Activated CD4-positive, alpha-beta memory T cell treated with anti-CD3 and anti-CD28 coated beads for 36 hours (primary cell): ENCODE measurements around the gene GNG3. TPM values are rescaled to one million over a fixed set of nuclear protein-coding genes. Genes with fewer than 3 reads are reported as not detected.
A peak's percentile ranks its signal among the peaks of the same experiment; 100 is the strongest.
"Not testable (repeated sequence)": the region's sequence is repeated elsewhere in the genome, so short reads cannot be mapped to it uniquely, and the experiment has no call there.

Experiments
- CTCF ChIA-PET: fragments of 350-600 bp; sonication (Branson Sonifier 250); formaldehyde crosslinking; loops from one replicate; lab custom pipeline; 2021; ENCODE audit warnings: antibody characterized with exemption, inconsistent platforms; lab: Charles Lee
- POLR2A ChIA-PET: fragments of 350-600 bp; sonication (Branson Sonifier 250); formaldehyde crosslinking; loops from one replicate; lab custom pipeline; 2021; ENCODE audit warnings: antibody characterized with exemption; lab: Charles Lee
- DNase-seq: peaks from one replicate; pipeline ENCODE4 v3.0.0-alpha.2; 2020
- H3K27ac Mint-ChIP-seq: one replicate; pipeline ENCODE4 v1.8.0; 2021; ENCODE audit warnings: mixed read lengths
- H3K27me3 Mint-ChIP-seq: one replicate; pipeline ENCODE4 v1.8.0; 2021; ENCODE audit warnings: mixed read lengths
- H3K36me3 Mint-ChIP-seq: one replicate; pipeline ENCODE4 v1.8.0; 2021; ENCODE audit warnings: mixed read lengths
- H3K4me1 Mint-ChIP-seq: one replicate; pipeline ENCODE4 v1.8.0; 2021; ENCODE audit warnings: low read depth, mixed read lengths
- H3K4me3 Mint-ChIP-seq: one replicate; pipeline ENCODE4 v1.8.0; 2021; ENCODE audit warnings: mild to moderate bottlenecking, mixed read lengths
- H3K9me3 Mint-ChIP-seq: one replicate; pipeline ENCODE4 v1.8.0; 2021; ENCODE audit warnings: mixed read lengths
- intact Hi-C: fragments of 100-400 bp; cut with micrococcal nuclease; formaldehyde crosslinking; loops from one replicate; pipeline ENCODE4 v1.15.1; 2023
- total RNA-seq, 2 experiments: library from RNA; stranded (reverse); gene quantifications; one replicate each; pipeline ENCODE4 v1.2.3, GENCODE V29; 2021

The GNG3 gene
- total RNA-seq, 2 experiments from 2014 or later: not detected

- no peaks in the 10 kb centered on the region for H3K9me3 Mint-ChIP-seq
- no peak overlapping the region for H3K4me3 Mint-ChIP-seq
- ChIA-PET CTCF (no interaction called here), POLR2A (no interaction called here)
- H3K27me3 Mint-ChIP-seq: peaks cover 8% of the 10 kb centered on the region
- peaks cover 15% of the 10 kb centered on the region for H3K36me3 Mint-ChIP-seq
- intact Hi-C loops: no loop called here
- no peak for DNase-seq
- H3K4me1 Mint-ChIP-seq: no peaks in the 10 kb centered on the region
- no peak overlapping the region for H3K27ac Mint-ChIP-seq
Observed at GRCh38 chr11:62687508-62688396, 19.7 kb upstream of the GNG3 start.

GRCh38 chr11:62688491-62688890 lies 19.0 kb upstream of the GNG3 start:
- no peak for DNase-seq
- CTCF ChIA-PET: no interaction called here
- no peak overlapping the region for H3K27ac Mint-ChIP-seq
- H3K4me1 Mint-ChIP-seq: no peaks in the 10 kb centered on the region
- no peaks in the 10 kb centered on the region for H3K9me3 Mint-ChIP-seq
- intact Hi-C loops: no loop called here
- peaks cover 18% of the 10 kb centered on the region for H3K36me3 Mint-ChIP-seq
- peaks cover 8% of the 10 kb centered on the region for H3K27me3 Mint-ChIP-seq
- POLR2A ChIA-PET: no interaction called here
- H3K4me3 Mint-ChIP-seq: no peak overlapping the region

GRCh38 chr11:62689421-62690183 lies 17.9 kb upstream of the GNG3 start, which contains the start of gene LRRN4CL:
Gene LRRN4CL (minus strand): TSS chr11:62689530. CDS start chr11:62688508, 1,022 bp downstream.
- no peak for DNase-seq
- Mint-ChIP-seq H3K9me3 (no peaks in the 10 kb centered on the region), H3K27ac (no peak within 1 kb of the TSS), H3K4me1 (peaks cover under 1% of the 10 kb centered on the region), H3K4me3 (no peak within 1 kb of the TSS), H3K27me3 (peaks cover 8% of the 10 kb centered on the region), H3K36me3 (peaks cover 21% of the 10 kb centered on the region)
- ChIA-PET POLR2A (interaction anchor here (0.6 to 1.2 kb wide), 3 partner anchors 16 to 97 kb away, joined by 3 to 4 read pairs (median 3); no protein-coding TSS in a partner anchor), CTCF (interaction anchor here (1.0 to 1.7 kb wide), 4 partner anchors 9 to 265 kb away, joined by 3 to 5 read pairs (median 4); partner anchors contain the start of gene ZBTB3)
- intact Hi-C loops: loop anchor here (5.0 kb wide), 1 partner anchor 77 kb away; the partner anchor contains the start of genes EML3 and ROM1

GRCh38 chr11:62693624-62694023 lies 13.9 kb upstream of the GNG3 start:
- H3K27me3 Mint-ChIP-seq, H3K27ac Mint-ChIP-seq, H3K4me1 Mint-ChIP-seq, H3K4me3 Mint-ChIP-seq, DNase-seq, H3K9me3 Mint-ChIP-seq: not testable (repeated sequence)
- ChIA-PET POLR2A (interaction anchor here (1.1 kb wide), 2 partner anchors 16 to 22 kb away, joined by 3 read pairs; partner anchors contain the start of genes LBHD1 and UQCC3), CTCF (interaction anchor here (0.7 to 2.7 kb wide), 27 partner anchors 9 to 299 kb away, joined by 3 to 32 read pairs (median 5); partner anchors contain the start of genes C11orf98, CSKMT, EEF1G and HNRNPUL2)
- H3K36me3 Mint-ChIP-seq: peaks cover 22% of the 10 kb centered on the region
- intact Hi-C loops: loop anchor here (1.0 to 5.0 kb wide), 3 partner anchors 81 to 313 kb away; partner anchors contain the start of genes EML3 and ROM1

- DNase-seq: peak; percentile 81
- H3K9me3 Mint-ChIP-seq: no peaks in the 10 kb centered on the region
- H3K27ac Mint-ChIP-seq: no peak overlapping the region
- ChIA-PET CTCF (interaction anchor here (0.5 to 2.7 kb wide), 40 partner anchors 8 to 313 kb away, joined by 3 to 32 read pairs (median 4); partner anchors contain the start of genes C11orf98, CSKMT, EEF1G and HNRNPUL2), POLR2A (interaction anchor here (1.5 kb wide), 1 partner anchor 103 kb away, joined by 4 read pairs; the partner anchor contains the start of gene TUT1)
- intact Hi-C loops: loop anchor here (1.0 to 5.0 kb wide), 3 partner anchors 82 to 314 kb away; partner anchors contain the start of genes EML3 and ROM1
- H3K36me3 Mint-ChIP-seq: peaks cover 20% of the 10 kb centered on the region
- no peaks in the 10 kb centered on the region for H3K27me3 Mint-ChIP-seq
- H3K4me3 Mint-ChIP-seq: no peak overlapping the region
- peaks cover 5% of the 10 kb centered on the region for H3K4me1 Mint-ChIP-seq
Observed at GRCh38 chr11:62694455-62695167, 12.9 kb upstream of the GNG3 start.

GRCh38 chr11:62702246-62702645 lies 5.2 kb upstream of the GNG3 start:
- Mint-ChIP-seq H3K27ac (no peak overlapping the region), H3K27me3 (no peaks in the 10 kb centered on the region), H3K4me3 (no peak overlapping the region), H3K9me3 (no peaks in the 10 kb centered on the region), H3K4me1 (peaks cover 24% of the 10 kb centered on the region), H3K36me3 (peaks cover 18% of the 10 kb centered on the region)
- peak; percentile 33 for DNase-seq
- ChIA-PET POLR2A (no interaction called here), CTCF (interaction anchor here (1.6 to 1.9 kb wide), 2 partner anchors 8 to 21 kb away, joined by 5 to 9 read pairs; no protein-coding TSS in a partner anchor)
- intact Hi-C loops: no loop called here

GRCh38 chr11:62703921-62704320 lies 3.6 kb upstream of the GNG3 start:
- H3K36me3 Mint-ChIP-seq: peaks cover 20% of the 10 kb centered on the region
- DNase-seq, POLR2A ChIA-PET, H3K9me3 Mint-ChIP-seq, intact Hi-C loops, H3K4me3 Mint-ChIP-seq, H3K27me3 Mint-ChIP-seq, H3K27ac Mint-ChIP-seq: not testable (repeated sequence)
- CTCF ChIA-PET: interaction anchor here (0.6 kb wide), 1 partner anchor 63 kb away, joined by 3 read pairs; no protein-coding TSS in a partner anchor
- peaks cover 39% of the 10 kb centered on the region for H3K4me1 Mint-ChIP-seq

- intact Hi-C loops: loop anchor here (5.0 kb wide), 2 partner anchors 47 to 113 kb away; partner anchors contain the start of genes TUT1 and ZBTB3
- POLR2A ChIA-PET: interaction anchor here (0.8 to 5.4 kb wide), 7 partner anchors 16 to 135 kb away, joined by 3 to 29 read pairs (median 5); partner anchors contain the start of genes B3GAT3, GANAB, INTS5 and LBHD1
- peaks cover 29% of the 10 kb centered on the region for H3K36me3 Mint-ChIP-seq
- DNase-seq: no peak
- H3K4me1 Mint-ChIP-seq: peaks cover 45% of the 10 kb centered on the region
- H3K27me3 Mint-ChIP-seq: no peaks in the 10 kb centered on the region
- H3K27ac Mint-ChIP-seq: peak overlapping the region; percentile 70
- H3K4me3 Mint-ChIP-seq: peak overlapping the region; percentile 85
- no peaks in the 10 kb centered on the region for H3K9me3 Mint-ChIP-seq
- CTCF ChIA-PET: interaction anchor here (0.5 to 2.0 kb wide), 7 partner anchors 8 to 281 kb away, joined by 3 to 8 read pairs (median 4); partner anchors contain the start of genes HNRNPUL2 and TTC9C
Observed at GRCh38 chr11:62705413-62705812, 2.1 kb upstream of the GNG3 start.

GRCh38 chr11:62705880-62706849 lies 1.3 kb upstream of the GNG3 start:
- peak; percentile 96 for DNase-seq
- POLR2A ChIA-PET: interaction anchor here (0.8 to 5.4 kb wide), 9 partner anchors 17 to 134 kb away, joined by 3 to 29 read pairs (median 5); partner anchors contain the start of genes B3GAT3, C11orf98, CSKMT and GANAB
- CTCF ChIA-PET: interaction anchor here (0.6 to 2.0 kb wide), 7 partner anchors 9 to 281 kb away, joined by 3 to 8 read pairs (median 4); partner anchors contain the start of genes HNRNPUL2, STX5 and TTC9C
- Mint-ChIP-seq H3K27ac (peak overlapping the region; percentile 70), H3K36me3 (peaks cover 30% of the 10 kb centered on the region), H3K4me3 (peak overlapping the region; percentile 85), H3K27me3 (no peaks in the 10 kb centered on the region), H3K4me1 (peaks cover 50% of the 10 kb centered on the region), H3K9me3 (no peaks in the 10 kb centered on the region)
- intact Hi-C loops: loop anchor here (5.0 kb wide), 2 partner anchors 46 to 114 kb away; partner anchors contain the start of genes TUT1 and ZBTB3
